ENCODE results near the gene ABCC8.
A peak's percentile ranks its signal among the peaks of the same experiment; 100 is the strongest.

Gene ABCC8

GRCh38 chr11:17386331-17387084, 90.1 kb downstream of the ABCC8 start:
- peak; percentile 75 for DNase-seq (ENCODE audit: low spot score)

GRCh38 chr11:17385926-17386325, 90.7 kb downstream of the ABCC8 start:
- DNase-seq (ENCODE audit: low spot score) = no peak

GRCh38 chr11:17385492-17385891, 91.2 kb downstream of the ABCC8 start:
- DNase-seq (ENCODE audit: low spot score) = no peak

- peak; percentile 64 for DNase-seq (ENCODE audit: low spot score)
Observed at GRCh38 chr11:17384002-17384511, 92.6 kb downstream of the ABCC8 start.

DNA sequence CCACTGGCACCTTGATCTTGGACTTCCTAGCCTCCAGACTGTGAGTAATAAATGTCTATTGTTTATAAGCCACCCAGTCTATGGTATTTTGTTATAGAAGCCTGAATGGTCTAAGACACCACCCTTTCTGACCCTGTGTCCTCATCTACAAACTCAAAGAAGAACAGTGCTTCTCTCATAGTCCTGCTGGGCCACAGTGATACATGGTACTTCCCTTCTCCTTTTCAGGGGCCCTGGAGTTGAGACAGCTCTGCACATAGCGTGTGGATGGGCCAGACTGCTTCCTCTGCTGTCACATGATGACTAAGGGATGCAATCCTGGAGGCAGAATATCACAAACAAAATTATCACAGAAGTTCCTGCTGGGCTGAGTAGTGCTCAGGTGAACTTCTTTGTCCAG, 93.2 kb downstream of the ABCC8 start:
- no peak for DNase-seq (ENCODE audit: low spot score)

- no peak for DNase-seq (ENCODE audit: low spot score)
Observed at GRCh38 chr11:17382046-17382728, 94.5 kb downstream of the ABCC8 start.

GRCh38 chr11:17381156-17381555, 95.5 kb downstream of the ABCC8 start:
- DNase-seq (ENCODE audit: low spot score) = no peak

DNA sequence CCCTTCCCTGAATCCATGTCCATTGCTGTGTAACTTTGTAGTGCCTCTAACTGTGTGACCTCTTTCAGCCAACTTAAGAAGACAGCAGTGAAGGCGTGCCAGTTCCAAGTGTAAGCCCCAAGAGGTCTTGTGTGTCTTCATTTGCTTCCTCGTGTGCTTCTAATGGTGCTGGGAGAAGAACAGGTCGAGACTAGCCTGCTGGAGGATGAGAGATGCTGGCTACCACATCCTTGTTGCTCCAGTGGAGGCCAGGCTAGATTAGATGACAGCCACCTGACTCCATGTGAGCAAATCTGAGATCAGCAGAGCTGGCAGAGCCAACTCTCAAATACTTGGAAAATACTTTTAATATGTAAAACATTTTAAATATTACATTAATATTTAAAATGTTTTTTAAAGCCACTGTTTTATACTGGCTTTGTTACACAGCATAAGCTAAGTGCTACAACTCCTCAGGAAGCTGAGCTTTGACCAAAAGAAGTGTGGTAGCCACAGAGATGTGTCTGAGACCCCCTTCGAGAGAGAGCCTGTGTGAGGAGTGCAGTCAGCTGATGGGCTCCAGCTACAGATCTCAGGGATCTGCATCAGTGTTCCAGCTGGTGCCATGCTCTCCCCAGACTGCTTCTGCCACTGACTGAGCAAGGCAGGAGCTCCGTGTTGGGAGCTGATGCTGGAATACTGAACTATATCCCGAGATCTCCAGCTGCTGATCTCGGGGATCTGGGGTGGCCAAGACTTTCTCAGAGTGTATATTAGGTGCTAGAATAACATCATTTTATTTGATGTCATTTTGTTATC, 97.1 kb downstream of the ABCC8 start:
- DNase-seq (ENCODE audit: low spot score) = no peak

GRCh38 chr11:17378655-17379054, 98.0 kb downstream of the ABCC8 start:
- no peak for DNase-seq (ENCODE audit: low spot score)

DNA sequence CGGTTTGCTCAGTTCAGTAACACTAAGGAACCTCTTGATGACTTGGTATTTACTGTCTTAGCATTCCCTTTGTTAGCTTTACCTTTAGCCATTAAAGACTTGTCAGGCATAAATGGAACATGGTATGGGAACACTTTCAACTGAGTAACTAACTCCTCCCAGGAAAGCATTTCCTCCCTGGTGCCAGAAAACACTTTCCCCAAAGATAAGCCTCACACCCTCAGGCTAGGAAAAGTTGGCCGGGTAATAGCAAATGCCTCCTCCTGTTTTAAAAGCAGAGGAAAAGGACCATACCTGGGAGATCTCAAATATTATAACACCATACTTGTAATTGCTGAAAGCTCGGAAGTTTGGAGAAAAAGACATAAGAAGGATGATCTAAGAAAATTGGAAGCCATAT, 100.2 kb downstream of the ABCC8 start:
- DNase-seq (ENCODE audit: low spot score) = no peak

DNA sequence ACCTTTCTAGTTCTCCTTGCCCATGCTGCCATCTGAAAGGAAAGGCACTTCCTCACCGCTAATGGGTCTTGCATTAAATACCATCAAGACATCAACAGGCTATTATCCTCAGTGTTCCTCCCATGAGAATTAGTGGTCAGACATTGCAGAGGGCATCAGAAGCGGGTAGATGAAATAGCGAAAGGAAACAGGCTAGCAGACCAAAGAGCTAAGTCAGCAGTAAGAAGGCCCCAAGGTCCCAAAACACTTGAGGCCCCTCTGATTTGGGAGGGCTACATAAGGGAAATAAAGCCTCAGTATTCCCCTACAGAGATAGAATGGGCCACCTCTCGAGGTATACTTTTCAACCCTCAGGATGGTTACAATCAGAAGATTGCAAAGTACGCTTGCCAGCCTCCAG, 101.1 kb downstream of the ABCC8 start:
- no peak for DNase-seq (ENCODE audit: low spot score)

DNA sequence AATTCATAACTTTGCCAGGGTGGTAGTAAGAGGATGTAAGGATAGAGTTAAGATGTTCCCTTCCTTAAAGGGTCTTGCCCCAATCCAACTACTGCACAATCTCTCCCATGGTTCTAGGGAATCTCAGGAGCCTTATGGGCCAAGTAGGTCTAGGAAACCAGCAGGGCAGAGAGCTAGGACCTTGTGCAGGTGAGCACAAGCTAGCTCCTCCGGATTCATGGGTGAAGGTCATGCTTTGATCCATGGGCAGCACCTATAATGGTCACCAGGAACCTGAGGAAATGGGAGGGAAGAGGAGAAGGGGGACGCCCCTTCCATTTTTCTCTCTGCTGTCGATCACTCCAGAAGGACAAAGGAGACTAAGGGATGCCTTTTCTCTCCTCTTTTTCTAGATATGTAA, 105.0 kb downstream of the ABCC8 start:
- DNase-seq (ENCODE audit: low spot score) = no peak

DNA sequence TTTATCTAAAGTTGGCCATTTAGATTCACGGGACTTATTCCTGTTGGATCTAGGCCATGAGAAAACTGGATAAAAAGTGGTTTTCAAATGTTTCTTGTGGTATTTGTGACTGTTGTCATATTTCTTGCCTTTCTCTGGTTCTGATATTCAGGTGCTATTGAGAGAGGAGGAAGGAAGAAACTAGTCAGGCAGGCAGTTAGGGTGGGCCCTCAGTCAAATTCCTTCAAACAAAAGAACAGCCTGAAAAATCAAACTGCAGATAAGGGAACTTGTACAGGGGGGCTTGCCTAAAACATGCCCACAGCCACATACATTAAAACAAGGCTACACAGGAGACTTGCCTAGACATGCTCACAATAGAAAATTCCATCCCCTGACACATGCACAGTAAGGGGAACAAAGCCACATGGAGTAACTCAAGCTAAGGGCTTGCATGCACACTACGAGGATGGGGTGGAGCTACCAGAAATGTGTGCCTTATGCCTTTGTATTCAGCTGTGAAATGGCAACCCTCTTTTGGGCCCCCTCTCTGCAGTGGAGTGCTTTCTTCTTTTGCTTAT, 106.9 kb downstream of the ABCC8 start:
- DNase-seq (ENCODE audit: low spot score) = no peak

DNA sequence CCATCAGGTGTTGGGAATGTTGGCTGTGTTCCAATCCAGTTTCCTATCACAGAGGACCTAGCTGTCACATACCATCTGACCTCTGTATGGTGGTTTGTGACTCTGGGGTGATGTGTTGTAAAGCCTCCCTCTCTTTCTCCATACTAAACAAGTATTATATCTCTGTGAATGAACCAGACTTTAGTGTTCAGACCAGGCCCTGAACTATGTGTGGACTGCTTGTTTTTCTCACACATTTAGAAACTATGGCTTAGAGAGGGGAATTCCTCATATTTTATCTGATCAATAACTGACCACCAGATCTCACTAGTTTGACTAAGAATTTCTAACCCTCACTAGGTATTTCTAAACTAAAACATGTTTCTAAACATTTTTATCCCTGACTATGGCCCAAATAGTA, 107.6 kb downstream of the ABCC8 start:
- DNase-seq (ENCODE audit: low spot score) = no peak

DNA sequence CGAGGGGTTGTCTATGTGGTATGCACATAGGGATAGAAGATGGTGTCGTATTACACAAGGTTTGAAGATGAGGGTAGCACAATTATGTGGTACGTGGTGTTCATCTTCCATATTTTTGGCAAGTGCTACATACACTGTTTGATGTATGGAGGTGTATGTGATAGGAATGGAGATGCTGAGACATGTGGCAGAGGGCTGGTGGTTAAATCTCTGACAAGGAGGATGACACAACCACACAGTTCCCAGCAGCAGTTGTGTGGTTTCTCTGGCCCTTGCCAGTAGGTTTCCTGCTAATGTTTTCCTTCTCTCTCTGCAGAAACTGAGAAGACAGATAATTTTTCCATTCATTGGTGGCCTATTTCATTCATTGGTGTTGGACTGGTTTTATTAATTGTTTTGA, 108.1 kb downstream of the ABCC8 start:
- no peak for DNase-seq (ENCODE audit: low spot score)

- no peak for DNase-seq (ENCODE audit: low spot score)
Observed at GRCh38 chr11:17366495-17366894, 110.2 kb downstream of the ABCC8 start.

GRCh38 chr11:17354601-17354991, 122.0 kb downstream of the ABCC8 start:
- DNase-seq (ENCODE audit: low spot score) = peak; percentile 69

DNA sequence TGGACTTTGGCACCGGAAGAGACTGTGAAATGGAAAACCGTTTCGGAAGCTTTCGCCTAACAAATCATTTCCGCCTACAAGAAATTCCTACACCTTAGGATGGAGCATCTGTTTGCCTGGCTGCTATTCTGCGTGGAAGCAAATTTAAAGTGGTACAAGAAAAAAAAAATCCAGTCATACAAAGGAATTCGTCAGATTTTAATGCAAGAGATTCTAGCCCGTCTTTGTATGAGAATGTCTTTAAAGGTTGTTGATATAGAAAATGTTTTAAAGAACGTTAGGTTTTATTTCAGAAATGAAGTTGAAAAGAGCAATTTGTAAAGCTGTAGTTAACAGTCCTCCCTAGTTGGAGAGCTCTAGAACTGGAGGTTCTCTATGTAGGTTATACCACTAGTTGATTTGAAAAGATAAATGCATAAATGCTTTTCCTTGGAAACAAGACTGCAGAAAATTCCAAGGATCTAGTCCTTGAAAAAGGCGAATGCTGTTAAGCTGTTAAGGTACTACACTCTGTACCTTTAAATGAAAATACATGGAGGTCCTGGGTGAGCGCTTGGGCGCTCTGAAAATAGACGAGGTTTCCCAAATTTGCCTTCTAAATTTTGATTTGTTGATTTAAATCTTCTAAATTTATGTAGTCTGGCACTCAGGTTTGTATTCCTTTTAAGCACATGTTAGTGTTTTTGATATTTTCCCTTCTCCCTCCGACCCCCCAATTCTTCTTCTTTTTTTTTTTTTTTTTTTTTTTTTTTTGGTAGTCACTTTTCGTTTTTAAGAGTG, 122.6 kb downstream of the ABCC8 start:
- no peak for DNase-seq (ENCODE audit: low spot score)

- peak; percentile 62 for DNase-seq (ENCODE audit: low spot score)
Observed at GRCh38 chr11:17352950-17353820, 123.5 kb downstream of the ABCC8 start.

GRCh38 chr11:17351510-17352176, 125.0 kb downstream of the ABCC8 start, which contains the start of gene NCR3LG1:
NCR3LG1 (plus strand) TSS chr11:17351800; CDS start chr11:17351970, 170 bp downstream.
- DNase-seq (ENCODE audit: low spot score) = peak; percentile 61
